GM21528 (cell line): ENCODE measurements around the gene TNS1.
"Not testable (repeated sequence)": the region's sequence is repeated elsewhere in the genome, so short reads cannot be mapped to it uniquely, and the experiment has no call there.

Experiments
- ATAC-seq: cut with Tn5 transposase; IDR thresholded peaks from one replicate; pipeline ENCODE4 v1.9.1; 2021; ENCODE audit warnings: mild to moderate bottlenecking, moderate library complexity; ENCODE audit not compliant: unreplicated experiment, low FRiP score

Gene TNS1

GRCh38 chr2:218030409-218031195 lies 27.8 kb upstream of the TNS1 start:
- ATAC-seq, result no peak

DNA sequence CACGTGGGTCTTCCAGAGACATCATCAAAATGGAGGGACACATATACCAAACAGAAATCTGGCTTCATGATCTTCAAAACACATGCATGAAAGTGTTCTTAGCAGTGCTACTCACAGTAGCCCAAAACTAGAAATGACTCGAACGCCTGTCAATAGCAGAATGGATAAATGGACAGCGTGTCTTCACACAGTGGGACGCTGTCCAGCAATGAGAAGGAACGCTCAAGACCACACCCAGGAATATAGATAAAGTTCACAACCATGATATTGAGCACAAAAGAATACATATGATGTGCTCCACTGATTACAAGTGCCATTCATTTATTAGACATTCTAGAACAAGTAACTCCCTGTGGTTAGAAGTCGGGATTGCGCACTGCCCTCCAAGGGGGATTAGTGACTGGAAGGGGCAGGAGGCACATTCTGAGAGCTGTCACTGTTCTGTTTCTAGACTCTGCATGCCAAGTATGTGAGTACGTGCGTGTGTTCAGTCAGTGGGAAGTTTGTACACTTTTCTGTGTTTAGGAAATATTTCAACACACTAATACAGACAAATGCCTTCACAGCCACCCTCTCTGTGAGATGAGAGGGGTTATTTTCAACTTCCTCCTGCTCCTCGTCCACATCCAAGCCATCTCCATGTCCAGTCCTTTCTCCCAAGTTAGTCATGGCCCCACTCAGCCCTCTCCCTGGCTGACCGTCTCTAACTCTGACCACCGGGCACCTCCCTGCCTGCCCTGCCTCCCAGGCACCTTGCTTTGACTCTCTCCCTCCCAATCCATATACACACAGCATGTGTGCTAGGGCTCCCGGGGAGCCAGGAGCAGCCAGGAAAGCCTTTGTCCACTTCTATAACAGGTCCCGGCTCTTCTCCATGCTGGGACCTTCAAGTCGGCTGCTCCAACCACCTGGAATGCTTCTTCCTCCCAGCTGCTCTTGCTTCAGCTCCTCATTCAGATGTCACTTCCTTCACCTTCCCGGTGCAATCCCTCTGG lies 26.9 kb upstream of the TNS1 start:
- no peak for ATAC-seq

DNA sequence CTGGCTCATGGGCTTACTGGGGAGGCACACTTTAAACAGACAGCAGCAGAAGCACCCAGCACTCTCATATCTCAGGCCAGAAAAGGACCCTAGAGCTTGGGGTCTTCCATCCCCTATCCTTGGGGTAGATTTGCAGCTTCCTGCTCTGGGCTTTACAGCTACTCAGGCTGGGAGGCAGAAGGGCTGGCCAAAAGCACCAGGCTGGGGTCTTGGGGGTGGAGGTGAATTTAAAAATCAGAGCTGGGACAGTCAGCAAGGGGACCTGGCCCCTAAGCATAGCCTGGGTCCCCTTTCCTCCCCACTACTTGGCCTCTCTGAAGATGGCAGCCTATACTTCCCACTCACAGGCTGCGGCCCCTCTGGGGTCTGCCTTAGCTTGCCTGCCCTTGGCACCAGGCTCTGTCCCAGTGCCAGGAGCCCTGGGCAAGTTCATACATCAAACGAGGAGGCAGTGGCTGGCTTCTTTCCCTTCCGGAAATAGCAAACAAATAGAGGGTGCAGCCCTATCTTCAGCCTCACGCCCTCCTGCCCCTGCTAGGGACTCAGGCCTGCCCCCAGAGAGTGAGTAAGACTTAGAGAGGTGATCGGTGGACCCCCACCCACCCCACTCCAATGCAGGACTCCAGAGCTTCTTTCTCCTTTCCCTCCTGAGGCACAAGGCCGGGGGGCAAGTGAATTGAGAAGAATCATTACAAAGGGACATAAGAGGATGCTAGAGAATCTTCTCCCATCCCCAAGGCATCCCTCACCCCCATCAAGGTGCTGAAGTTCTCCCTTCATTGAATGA lies 26.0 kb upstream of the TNS1 start:
- no peak for ATAC-seq

- ATAC-seq, result no peak
Measured at GRCh38 chr2:218028189-218028495, 25.3 kb upstream of the TNS1 start.

- no peak for ATAC-seq
Measured at GRCh38 chr2:218027426-218028188, 24.8 kb upstream of the TNS1 start.

DNA sequence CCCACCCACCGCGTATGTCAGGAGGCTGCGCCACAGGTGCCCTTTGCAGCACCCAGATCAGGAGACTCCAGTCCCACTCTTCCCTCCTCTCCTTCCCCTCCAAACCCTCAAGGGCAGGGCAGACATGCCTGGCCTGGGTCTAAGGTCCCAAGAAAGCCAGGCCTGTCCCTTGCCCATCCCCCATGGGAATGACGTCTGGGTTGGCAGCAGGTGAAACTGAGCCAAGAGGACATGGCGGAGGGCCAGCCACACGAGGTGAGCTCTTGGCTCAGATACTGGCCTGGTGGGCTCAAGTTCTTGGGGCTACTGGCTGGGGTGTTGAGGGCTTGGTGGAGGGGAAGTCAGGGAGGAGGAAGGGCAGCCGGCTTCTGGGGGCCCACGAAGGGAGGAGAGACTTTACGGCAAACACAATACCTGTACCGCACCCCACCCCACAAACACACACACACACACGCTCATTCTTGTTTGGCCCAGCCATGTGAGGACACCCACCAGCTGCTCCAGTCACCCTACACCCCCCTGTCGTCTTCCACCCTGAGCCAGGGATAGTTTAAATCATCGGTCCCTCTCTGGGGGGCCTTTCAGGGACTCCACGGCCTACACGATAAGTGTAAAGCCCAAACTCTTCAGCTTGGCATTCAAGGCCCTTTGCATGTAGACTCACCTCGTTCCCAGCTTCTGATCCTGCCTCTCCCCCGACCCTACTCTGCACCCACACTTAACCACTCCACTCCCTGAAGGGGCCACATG lies 24.1 kb upstream of the TNS1 start:
- no peak for ATAC-seq

- no peak for ATAC-seq
Measured at GRCh38 chr2:218026244-218026643, 23.4 kb upstream of the TNS1 start.

GRCh38 chr2:218024871-218025270 lies 22.1 kb upstream of the TNS1 start:
- ATAC-seq, result no peak

GRCh38 chr2:218024336-218024735 lies 21.5 kb upstream of the TNS1 start:
- no peak for ATAC-seq

DNA sequence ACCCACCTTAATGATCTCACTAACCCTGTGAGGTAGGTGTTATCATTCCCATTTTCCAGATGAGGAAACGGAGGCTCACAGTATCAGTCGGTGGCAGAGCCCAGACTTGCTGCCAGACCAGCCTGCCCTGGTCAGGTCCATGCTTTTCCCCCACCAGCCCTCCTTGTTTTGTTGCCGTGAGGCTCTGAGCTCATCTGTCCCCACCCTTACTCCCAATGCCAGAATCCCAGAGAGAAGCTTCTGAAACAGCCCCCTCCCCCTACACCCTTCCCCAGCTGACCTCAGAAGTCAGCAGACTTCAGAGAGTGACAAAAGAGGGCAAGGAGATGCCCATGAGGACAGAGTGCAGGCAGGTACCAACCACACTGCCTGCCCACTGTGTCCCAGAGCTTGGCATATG lies 20.8 kb upstream of the TNS1 start:
- no peak for ATAC-seq

DNA sequence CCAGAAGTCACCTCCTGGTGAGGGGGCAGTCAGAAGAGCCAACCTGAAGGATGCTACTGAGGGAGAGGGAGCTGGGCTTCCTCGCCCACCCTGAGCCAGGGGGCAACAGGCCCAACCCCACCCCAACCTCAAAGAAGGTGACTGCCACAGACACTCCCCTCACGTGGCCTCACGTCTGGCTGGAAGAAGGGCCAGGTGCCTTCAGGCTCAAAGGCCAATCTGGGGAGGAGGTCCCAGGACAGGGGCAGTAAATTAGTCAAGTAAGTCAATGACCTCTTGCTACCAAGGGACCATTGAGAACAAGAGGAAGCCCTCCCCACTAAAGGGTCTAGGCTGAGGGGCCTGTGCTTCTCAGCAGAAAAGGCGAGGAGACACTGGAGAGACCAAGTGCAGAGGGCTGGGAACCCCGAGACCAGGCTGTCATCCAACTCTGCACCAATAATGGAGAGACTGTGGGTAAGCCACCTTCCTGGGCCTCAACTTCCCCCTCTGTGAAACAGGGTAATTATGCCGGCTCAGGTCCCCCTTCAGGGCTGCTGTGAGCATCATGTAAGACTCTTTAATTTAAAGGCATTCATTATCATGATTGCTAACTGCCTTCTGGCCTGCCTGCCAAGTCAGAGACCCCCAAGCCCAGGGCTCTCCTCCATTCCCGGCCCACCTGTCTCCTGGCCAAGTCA lies 20.2 kb upstream of the TNS1 start:
- ATAC-seq, result no peak

- ATAC-seq, result no peak
Measured at GRCh38 chr2:218022131-218022850, 19.5 kb upstream of the TNS1 start.

GRCh38 chr2:218021536-218022071 lies 18.8 kb upstream of the TNS1 start:
- no peak for ATAC-seq

- no peak for ATAC-seq
Measured at GRCh38 chr2:218020966-218021535, 18.3 kb upstream of the TNS1 start.

GRCh38 chr2:218020281-218020680 lies 17.5 kb upstream of the TNS1 start:
- no peak for ATAC-seq

GRCh38 chr2:218019411-218020060 lies 16.7 kb upstream of the TNS1 start:
- no peak for ATAC-seq

DNA sequence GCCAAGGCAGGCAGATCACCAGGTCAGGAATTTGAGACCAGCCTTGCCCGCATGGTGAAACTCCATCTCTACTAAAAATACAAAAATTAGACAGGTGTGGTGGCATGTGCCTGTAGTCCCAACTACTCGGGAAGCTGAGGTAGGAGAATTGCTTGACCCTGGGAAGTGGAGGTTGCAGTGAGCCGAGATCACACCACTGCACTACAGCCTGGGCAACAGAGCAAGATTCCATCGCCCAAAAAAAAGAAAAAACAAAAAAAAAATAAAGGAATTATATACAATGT lies 16.0 kb upstream of the TNS1 start:
- ATAC-seq, result not testable (repeated sequence)
